HG02970 (cell line): ENCODE results near the gene BAD.

ENCODE experiments used
- ATAC-seq: cut with Tn5 transposase; IDR thresholded peaks from one replicate; pipeline ENCODE4 v1.9.1; 2021; ENCODE audit warnings: mild to moderate bottlenecking, moderate library complexity, moderate number of reproducible peaks; ENCODE audit not compliant: unreplicated experiment, low FRiP score

The BAD gene

DNA sequence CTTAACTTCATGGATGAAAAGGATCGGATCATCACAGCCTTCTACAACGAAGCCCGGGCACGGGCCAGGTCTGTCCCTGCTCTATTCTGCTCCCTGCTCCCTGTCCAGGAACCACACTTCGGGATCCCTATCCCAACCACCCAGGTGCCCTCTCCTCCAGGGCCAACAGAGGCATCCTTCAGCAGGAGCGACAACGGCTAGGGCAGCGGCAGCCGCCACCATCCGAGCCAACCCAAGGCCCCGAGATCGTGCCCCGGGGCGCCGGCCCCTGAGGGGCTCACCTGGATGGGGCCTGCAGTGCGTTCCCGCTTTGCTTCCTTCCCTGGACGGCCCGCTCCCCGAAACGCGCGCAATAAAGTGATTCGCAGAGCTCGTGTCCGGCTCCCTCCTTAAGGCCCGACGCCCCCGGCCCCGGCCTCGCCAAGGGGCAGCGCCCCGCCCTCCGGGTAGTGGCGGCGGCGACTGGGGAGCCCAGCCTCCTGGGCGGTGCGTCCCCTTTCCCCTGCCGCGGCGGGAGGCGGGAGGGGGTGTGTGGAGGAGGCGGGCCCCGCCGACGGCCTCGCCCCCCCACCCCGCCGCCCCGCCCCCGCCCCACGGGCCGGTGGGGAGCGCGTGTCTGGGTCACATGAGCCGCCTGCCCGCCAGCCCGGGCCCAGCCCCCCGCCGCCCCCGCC, 50.4 kb downstream of the BAD start, which contains the start of gene VEGFB:
VEGFB (plus strand) TSS at position 672 of the 674 bp plus-strand sequence. CDS start 250 bp downstream, outside the sequence.
- ATAC-seq = peak; percentile 38

DNA sequence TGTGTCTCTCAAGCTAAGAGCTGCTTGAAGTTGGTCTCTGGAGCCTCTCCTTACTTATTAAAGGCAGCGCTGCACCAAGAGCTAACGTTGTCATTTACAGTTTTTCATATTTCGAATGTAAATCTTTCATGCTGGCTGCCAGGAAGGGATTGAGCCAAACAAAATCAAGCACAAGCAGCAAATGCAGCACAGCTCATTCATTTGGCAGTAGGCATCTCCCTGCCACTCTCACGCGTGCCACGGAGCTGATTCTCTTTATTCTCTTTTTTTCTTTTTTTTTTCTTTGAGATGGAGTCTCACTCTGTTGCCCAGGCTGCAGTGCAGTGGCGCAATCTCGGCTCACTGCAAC, 51.5 kb downstream of the BAD start:
- no peak for ATAC-seq

DNA sequence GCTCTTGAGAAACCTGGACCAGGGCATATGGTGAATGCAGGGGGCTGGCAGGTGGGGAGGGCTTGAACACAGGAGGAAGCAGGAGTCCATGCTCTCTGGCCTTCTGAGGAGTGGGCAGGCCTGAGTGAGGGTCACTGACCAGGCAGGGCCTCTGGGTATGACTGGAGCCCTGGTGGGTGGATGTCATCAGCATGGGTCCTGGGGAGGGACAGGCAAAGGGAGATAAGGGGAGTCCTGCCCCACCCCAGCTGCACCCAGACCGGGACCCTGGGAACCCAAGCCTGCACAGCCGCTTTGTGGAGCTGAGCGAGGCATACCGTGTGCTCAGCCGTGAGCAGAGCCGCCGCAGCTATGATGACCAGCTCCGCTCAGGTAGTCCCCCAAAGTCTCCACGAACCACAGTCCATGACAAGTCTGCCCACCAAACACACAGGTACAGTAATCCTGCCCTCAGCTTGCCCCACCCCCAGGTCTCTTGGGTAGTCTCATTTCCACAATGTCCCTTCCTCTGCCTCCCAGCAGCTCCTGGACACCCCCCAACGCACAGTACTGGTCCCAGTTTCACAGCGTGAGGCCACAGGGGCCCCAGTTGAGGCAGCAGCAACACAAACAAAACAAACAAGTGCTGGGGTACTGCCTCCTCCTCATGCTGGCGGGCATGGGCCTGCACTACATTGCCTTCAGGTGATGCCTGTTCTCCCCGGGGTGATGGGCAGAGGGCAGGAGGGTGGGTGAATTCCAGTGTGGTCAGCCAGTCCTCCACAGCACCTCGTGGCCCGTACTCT, 52.1 kb downstream of the BAD start:
- ATAC-seq = no peak

DNA sequence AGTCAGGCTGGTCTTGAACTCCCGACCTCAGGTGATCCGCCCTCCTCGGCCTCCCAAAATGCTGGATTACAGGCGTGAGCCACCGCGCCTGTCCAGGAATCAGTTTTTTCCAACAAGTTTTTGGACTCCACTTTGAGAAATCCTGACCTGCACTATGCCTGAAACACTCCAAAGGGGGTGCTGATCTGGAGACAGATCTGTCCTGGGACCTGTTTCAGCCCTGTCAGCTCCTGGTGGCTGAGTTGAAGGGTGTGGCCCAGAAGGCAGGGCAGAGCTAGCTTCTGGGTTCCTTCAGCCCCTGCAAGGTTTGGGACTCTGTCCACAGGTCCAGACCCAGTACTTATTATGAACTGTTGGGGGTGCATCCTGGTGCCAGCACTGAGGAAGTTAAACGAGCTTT, 52.9 kb downstream of the BAD start:
- no peak for ATAC-seq

DNA sequence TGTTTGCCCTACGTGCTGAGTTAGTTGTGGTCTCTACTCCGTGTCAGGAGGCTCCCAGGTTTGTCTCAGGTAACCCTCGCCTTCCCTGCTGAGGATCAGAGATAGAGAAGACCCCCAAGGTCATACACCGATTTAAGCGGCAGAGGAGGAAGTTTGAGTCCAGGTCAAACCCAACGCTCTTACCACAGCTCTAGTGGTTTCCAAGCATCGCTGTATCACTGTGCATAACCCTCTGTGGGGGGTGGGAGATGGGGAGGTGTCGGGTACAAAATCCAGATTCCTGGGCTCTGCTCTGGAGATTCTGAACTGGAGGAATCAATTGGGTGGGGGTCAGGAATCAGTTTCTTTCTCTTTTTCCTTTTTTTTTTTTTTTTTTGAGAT, 53.5 kb downstream of the BAD start:
- no peak for ATAC-seq

DNA sequence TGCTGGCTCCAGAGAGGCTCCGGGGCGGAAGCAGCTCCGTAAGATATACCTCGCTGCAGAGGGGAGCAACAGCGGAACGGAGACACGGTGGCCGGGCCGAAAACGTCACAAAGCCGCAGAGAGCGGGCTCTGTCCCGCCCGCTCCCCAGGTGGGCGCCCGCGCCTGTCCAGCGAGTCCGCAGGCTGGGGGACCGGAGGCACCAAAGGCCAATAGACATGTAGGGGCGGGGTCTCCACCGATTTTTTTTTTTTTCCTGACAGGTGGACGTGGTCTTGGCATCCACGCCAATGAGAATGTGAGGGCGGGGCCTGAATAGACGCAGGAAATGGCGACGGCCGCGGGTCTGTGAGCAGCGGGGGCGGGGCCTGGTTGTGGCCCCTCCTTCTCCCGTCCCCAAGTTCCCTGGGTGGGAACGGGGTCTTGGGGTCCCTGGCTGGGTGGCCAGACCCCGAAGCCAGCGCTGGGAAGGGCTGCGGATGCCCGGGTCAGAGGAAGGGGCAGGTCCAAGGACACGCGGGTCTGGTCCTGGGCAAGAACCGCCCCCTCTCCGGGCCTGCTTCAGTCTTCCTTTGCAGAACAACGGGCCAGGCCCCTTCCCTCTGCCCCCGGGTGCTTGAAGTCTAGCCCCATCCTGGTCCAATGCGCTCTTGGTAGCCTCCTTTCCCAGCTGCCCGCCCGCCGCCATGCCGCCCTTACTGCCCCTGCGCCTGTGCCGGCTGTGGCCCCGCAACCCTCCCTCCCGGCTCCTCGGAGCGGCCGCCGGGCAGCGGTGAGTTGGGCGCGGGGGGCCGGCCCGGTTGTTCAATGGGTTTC, 54.1 kb downstream of the BAD start, which contains the start of gene DNAJC4:
DNAJC4 (plus strand) TSS at position 378 of the 814 bp plus-strand sequence; CDS start at position 685, 307 bp downstream.
- peak; percentile 40 for ATAC-seq

DNA sequence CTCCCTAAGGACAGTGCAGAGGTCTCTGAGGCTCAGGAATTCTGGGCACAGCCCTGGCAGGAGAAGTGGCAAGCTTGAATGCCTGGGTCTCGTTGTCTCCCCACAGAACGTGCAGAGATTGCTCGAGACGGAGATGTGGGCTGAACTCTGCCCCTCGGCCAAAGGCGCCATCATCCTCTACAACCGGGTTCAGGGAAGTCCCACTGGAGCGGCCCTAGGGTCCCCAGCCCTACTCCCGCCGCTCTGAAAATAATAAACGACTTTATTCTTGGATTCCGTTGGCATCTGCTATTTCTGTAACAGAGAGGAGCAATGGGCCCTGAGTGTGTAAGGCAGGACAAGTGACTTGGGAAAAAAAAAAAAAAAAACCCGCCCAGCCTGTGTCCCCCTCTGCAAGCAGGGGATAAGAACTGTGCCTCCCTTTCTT, 54.7 kb downstream of the BAD start:
- no peak for ATAC-seq

DNA sequence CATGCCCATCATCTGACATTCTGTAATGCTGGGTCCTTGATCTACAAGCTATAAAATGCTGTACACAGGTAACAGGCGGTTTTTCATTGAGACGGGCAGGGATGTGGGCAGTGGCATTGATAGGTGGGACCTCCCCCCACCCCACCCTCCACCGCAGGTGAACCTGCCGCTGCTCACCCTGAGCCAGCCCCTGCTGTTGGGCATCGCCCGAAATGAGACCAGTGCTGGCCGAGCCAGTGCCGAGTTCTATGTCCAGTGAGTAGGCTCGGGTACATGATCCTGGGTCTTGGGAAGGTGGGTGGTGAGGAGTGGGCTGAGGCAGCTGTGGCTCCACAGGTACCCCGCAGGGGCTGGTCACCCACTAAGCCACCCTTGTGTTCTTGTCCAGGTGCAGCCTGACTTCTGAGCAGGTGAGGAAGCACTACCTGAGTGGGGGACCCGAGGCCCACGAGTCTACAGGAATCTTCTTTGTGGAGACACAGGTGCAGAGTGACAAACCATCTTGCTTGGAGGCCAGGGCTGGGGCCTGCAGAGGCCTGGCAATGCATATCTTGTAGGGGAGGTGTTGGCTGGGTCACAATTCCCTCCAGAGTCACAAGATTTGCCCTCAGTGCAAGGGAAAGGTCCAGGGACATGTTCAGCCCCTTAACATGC, 55.2 kb downstream of the BAD start:
- ATAC-seq = no peak

DNA sequence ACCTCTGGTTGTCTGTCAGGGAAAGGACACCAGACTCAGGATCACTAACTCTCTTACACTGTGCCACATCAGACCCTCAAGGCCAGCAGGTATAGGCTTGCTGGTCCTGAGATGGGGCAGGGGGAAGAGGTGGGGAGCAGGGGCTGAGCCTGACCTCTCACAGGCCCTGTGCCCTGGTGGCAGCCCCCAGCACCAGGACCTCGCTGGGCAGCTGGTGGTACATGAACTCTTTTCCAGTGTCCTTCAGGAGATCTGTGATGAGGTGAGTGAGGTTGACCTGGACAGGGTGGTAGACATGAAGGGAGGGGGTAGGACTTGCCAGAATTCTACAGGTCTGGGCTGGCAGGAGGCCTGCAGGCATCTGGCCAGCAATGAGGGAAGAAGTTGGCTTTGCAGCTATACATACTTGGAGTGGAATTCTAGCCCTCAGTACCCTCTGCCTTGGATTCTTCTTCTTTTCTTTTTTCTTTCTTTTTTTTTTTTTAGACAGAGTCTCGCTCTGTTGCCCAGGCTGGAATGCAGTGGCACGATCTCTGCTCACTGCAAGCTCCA, 57.0 kb downstream of the BAD start:
- ATAC-seq = no peak

DNA sequence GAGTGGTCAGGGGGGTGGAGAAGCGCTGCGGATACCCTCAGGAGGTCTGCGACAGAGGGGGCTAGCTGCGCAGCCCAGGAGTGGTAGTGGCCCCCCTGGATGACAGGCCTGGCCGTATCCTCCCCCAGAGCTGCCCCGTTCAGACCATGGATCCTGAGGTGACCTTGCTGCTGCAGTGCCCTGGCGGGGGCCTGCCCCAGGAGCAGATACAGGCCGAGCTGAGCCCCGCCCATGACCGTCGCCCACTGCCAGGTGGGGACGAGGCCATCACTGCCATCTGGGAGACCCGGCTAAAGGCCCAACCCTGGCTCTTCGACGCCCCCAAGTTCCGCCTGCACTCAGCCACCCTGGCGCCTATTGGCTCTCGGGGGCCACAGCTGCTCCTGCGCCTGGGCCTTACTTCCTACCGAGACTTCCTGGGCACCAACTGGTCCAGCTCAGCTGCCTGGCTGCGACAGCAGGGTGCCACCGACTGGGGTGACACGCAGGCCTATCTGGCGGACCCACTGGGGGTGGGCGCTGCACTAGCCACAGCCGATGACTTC, 57.9 kb downstream of the BAD start:
- no peak for ATAC-seq

DNA sequence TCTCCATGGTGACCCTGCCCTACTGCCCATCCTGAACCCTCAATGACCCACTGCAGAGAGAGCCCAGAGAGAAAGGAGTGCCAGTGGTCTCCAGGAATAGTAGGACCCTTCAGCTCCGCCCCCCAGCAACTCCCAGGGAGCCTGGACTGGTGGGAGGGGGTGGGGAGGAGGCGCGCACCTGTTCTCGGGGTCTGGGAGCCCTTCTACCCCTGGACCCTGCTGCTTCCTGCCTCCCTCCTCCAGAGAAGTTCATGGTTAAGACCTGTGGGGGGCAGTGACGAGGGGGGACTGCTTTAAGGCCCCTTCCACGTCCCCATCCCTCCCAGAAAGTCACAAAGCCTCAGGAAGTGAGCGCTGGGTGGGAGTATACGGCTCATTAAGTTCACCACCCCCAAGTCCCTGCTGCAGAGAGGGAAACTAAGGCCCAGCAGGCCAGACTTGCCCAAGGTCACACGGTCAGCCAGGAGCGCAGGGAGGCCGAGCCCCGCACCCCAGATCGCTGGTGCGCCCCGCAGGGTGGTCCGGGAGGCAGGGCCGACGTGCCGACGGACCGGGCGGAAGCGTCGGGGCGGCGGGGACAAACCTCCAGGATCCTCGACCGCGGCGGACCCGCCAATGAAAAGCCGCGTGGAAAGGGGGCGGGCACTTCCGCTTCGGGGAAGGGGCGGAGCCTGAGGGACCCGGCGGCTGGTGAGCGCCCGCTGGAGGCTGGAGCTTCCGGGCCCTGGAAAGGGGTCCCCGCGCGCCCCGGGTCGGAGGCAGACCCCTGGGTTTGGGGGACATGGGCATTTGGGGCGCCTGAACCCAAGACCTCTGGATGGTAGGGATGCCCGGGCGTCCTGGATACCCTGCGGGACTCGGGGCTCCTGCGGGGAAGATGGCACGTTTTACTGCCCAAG, 58.6 kb downstream of the BAD start, which contains the start of the genes NUDT22 and TRPT1:
NUDT22 (plus strand) TSS at position 667 of the 899 bp plus-strand sequence. CDS start 379 bp downstream, outside the sequence.
TRPT1 (minus strand) TSS at position 579 of the 899 bp plus-strand sequence; CDS start at position 253, 326 bp downstream.
- ATAC-seq = peak; percentile 56

DNA sequence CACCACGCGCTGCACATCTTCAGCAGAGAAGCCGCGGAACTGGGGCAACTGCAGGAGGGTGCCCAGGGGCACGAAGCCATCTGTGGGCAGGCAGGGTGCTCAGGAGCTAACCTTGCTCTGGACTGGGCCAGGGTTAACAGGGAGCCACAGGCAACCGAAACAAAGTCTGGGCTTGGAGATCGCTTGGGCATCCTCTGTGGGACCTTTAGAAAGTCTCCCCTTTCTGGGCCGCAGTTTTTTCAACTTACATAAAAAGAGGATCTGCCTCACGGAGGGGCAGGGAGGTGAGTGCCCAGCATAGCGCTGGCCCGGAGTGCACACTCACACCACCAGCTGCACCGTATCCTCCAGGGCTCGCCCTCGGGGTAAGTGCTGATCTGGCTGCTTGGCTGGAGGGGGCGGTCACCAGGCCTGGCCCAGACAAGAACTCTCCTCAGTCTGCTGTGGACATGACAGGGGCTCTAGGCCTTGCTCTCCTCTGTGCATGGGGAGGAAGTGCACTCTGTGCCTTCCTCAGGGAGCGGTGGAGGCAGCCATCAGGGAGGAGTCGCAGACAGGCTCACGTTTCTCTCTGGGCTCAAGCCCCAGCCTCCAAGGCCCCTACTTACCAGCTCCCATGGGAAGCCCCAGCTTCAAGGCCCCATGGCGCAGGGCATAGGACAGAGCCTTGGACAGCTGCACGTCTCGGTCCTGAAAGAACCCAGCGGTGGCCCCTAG, 59.4 kb downstream of the BAD start:
- ATAC-seq = no peak

DNA sequence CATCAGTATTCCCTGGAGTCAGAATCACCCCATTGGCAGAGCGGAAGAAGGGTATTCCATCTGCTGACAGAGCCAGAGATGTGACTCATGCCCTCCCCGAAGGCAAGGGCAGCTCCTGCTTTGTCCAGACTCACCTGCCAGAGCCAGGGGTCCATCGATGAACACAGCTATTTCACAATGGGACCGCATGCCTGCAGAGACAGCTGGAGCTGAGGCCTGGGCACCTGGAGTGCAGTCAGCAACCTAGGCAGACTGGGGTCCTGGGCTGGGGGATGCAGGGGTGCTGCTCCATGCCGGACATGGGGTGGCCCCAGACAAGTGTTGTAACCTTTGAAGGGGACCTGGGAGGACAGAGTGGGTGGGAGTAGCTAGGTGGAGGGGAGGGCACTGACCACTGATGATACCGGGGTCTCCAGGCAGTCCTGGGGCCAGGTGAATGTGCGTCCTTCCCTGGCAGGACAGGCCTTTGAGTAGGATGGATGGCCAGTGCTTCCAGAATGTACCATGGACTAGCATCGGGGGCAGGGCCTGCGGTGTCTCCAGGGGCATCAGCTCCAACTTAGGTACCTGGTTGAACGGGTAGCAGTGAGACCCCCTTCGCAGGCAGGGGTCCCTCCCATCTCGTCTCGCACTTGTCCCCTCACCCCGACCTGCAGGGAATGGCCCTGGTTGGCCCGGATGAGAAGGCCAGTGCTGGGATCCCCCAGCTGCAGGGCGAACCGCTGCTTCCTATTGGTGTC, 60.1 kb downstream of the BAD start:
- ATAC-seq = no peak

DNA sequence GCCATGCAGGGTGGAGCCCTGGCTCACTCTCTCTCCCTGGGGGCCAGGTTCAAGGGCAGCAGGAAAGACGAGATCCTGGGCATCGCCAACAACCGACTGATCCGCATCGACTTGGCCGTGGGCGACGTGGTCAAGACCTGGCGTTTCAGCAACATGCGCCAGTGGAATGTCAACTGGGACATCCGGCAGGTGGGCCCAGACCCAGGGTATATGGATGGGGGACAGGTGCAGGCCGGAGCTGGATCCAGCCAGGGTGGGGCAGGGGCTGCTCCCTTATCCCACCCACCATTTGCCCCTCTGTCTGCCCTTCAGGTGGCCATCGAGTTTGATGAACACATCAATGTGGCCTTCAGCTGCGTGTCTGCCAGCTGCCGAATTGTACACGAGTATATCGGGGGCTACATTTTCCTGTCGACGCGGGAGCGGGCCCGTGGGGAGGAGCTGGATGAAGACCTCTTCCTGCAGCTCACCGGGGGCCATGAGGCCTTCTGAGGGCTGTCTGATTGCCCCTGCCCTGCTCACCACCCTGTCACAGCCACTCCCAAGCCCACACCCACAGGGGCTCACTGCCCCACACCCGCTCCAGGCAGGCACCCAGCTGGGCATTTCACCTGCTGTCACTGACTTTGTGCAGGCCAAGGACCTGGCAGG, 61.3 kb downstream of the BAD start:
- ATAC-seq = no peak

DNA sequence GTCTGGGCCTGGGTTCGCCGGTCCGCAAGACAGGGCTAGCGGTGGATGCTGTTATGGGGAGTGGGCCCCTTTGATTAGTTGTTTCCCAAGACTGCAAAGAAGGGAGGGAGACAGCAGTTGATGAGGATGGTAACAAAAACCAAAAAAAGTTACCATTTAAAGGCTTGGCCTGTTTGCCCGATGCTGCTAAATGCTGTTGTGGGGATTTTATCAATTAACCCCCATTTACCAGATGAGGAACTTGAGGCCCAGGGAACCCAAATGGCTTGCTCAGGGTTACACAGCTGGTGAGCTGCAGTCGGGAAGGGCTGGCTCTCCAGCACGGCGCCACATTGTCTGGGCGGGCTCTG, 61.8 kb downstream of the BAD start:
- ATAC-seq = no peak

DNA sequence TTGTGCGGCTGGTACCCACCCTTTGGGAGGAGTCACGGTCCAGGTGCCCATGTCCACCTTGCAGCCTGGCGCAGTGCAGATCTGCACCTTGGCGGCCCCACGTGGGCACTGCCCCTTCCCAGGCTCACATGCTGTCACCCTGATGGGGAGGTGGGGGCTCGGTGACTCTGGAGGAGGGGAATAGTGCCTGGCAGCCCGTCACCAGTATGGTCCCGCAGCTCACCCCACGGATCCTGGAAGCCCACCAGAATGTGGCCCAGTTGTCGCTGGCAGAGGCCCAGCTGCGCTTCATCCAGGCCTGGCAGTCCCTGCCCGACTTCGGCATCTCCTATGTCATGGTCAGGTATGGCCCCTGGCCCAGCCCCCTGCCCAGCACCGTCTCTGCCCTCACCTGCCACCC, 63.7 kb downstream of the BAD start:
- ATAC-seq = no peak

DNA sequence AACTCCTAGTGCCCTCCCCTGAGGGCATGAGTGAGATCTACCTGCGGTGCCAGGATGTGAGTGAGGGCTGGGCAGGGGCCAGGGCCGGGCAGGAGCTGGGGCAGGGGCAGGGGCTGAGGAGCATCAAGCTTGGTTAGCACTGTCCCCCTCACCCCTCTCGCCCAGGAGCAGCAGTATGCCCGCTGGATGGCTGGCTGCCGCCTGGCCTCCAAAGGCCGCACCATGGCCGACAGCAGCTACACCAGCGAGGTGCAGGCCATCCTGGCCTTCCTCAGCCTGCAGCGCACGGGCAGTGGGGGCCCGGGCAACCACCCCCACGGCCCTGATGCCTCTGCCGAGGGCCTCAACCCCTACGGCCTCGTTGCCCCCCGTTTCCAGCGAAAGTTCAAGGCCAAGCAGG, 64.2 kb downstream of the BAD start:
- no peak for ATAC-seq
